H9 (cell line): ENCODE measurements around the gene GALNT15. TPM values are rescaled to one million over a fixed set of nuclear protein-coding genes. Genes with fewer than 3 reads are reported as not detected.

Experiments
- DNase-seq: peaks from one replicate; pipeline ENCODE4 v3.0.0-alpha.2; 2017
- H2AFZ ChIP-seq: one replicate; pipeline ENCODE4 v1.6.1; 2013; ENCODE audit warnings: mild to moderate bottlenecking, low read length, control low read depth, moderate library complexity
- H2AK5ac ChIP-seq: 2 replicates; pipeline ENCODE4 v1.6.1; 2013; ENCODE audit warnings: low read length, control low read depth, mixed read lengths; ENCODE audit not compliant: insufficient read length
- H2BK120ac ChIP-seq: one replicate; pipeline ENCODE4 v1.6.1; 2013; ENCODE audit warnings: low read depth, mild to moderate bottlenecking, low read length, control low read depth, inconsistent platforms; ENCODE audit not compliant: poor library complexity, severe bottlenecking
- H2BK12ac ChIP-seq: 2 replicates; pipeline ENCODE4 v1.6.1; 2013; ENCODE audit warnings: low read length, control low read depth, mixed read lengths, low read depth; ENCODE audit not compliant: insufficient read length
- H2BK15ac ChIP-seq: 2 replicates; pipeline ENCODE4 v1.6.1; 2013; ENCODE audit warnings: low read depth, low read length, control low read depth
- H2BK20ac ChIP-seq: one replicate; pipeline ENCODE4 v1.6.1; 2013; ENCODE audit warnings: low read depth, mild to moderate bottlenecking, low read length, control low read depth, inconsistent platforms; ENCODE audit not compliant: poor library complexity, severe bottlenecking
- H2BK5ac ChIP-seq: 2 replicates; pipeline ENCODE4 v1.6.1; 2013; ENCODE audit warnings: low read length, control low read depth, mixed read lengths; ENCODE audit not compliant: insufficient read length
- H3K14ac ChIP-seq: 2 replicates; pipeline ENCODE4 v1.6.1; 2013; ENCODE audit warnings: low read length, control low read depth; ENCODE audit not compliant: insufficient read depth
- H3K18ac ChIP-seq: 2 replicates; pipeline ENCODE4 v1.6.1; 2013; ENCODE audit warnings: low read depth, mild to moderate bottlenecking, mixed read lengths, low read length, control low read depth; ENCODE audit not compliant: insufficient read length
- H3K23ac ChIP-seq: 2 replicates; pipeline ENCODE4 v1.6.1; 2013; ENCODE audit warnings: low read length, control low read depth, mixed read lengths, low read depth; ENCODE audit not compliant: insufficient read length
- H3K23me2 ChIP-seq: 2 replicates; pipeline ENCODE4 v1.6.1; 2013; ENCODE audit warnings: low read depth, mild to moderate bottlenecking, mixed read lengths, low read length, control low read depth; ENCODE audit not compliant: insufficient read length, poor library complexity, severe bottlenecking
- H3K27ac ChIP-seq: 2 replicates; pipeline ENCODE4 v1.5.1; 2013; ENCODE audit warnings: low read length, control low read depth, mixed read lengths, low read depth; ENCODE audit not compliant: insufficient read length
- H3K27me3 ChIP-seq: 2 replicates; pipeline ENCODE4 v1.6.1; 2013; ENCODE audit warnings: low read length, control low read depth, inconsistent platforms; ENCODE audit not compliant: insufficient read depth
- H3K4ac ChIP-seq: 2 replicates; pipeline ENCODE4 v1.6.1; 2013; ENCODE audit warnings: low read depth, mild to moderate bottlenecking, control low read depth, inconsistent platforms, low read length, moderate library complexity
- H3K4me1 ChIP-seq: 2 replicates; pipeline ENCODE4 v1.6.1; 2013; ENCODE audit warnings: low read length, control low read depth, inconsistent platforms; ENCODE audit not compliant: insufficient read depth
- H3K4me2 ChIP-seq: 2 replicates; pipeline ENCODE4 v1.6.1; 2013; ENCODE audit warnings: low read length, control low read depth, mixed read lengths; ENCODE audit not compliant: insufficient read length, insufficient read depth
- H3K56ac ChIP-seq: 2 replicates; pipeline ENCODE4 v1.6.1; 2013; ENCODE audit warnings: low read depth, mild to moderate bottlenecking, mixed read lengths, low read length, control low read depth; ENCODE audit not compliant: insufficient read length
- H3K79me1 ChIP-seq: 2 replicates; pipeline ENCODE4 v1.6.1; 2013; ENCODE audit warnings: low read depth, mild to moderate bottlenecking, moderate library complexity, low read length, control low read depth, inconsistent platforms; ENCODE audit not compliant: insufficient read depth, poor library complexity, severe bottlenecking
- H3K79me2 ChIP-seq: 2 replicates; pipeline ENCODE4 v1.6.1; 2013; ENCODE audit warnings: low read length, control low read depth, inconsistent platforms; ENCODE audit not compliant: insufficient read depth
- H3K9ac ChIP-seq: 2 replicates; pipeline ENCODE4 v1.6.1; 2013; ENCODE audit warnings: low read length, control low read depth, mixed read lengths; ENCODE audit not compliant: insufficient read length; ENCODE audit errors: extremely low read depth
- H3K9me3 ChIP-seq: one replicate; pipeline ENCODE4 v1.6.1; 2013; ENCODE audit warnings: low read depth, low read length, inconsistent platforms; ENCODE audit not compliant: control insufficient read depth
- H3T11ph ChIP-seq: one replicate; pipeline ENCODE4 v1.6.1; 2013; ENCODE audit warnings: mild to moderate bottlenecking, low read length, control low read depth, inconsistent platforms
- H4K20me1 ChIP-seq: one replicate; pipeline ENCODE4 v1.6.1; 2013; ENCODE audit not compliant: control insufficient read depth, insufficient read length, insufficient read depth
- H4K5ac ChIP-seq: 2 replicates; pipeline ENCODE4 v1.6.1; 2013; ENCODE audit warnings: low read depth, mild to moderate bottlenecking, mixed read lengths, low read length, control low read depth; ENCODE audit not compliant: insufficient read length
- H4K8ac ChIP-seq: replicated peaks from 2 replicates; pipeline ENCODE4 v1.6.1; 2013; ENCODE audit warnings: low read length, control low read depth, mixed read lengths, low read depth; ENCODE audit not compliant: insufficient read length
- H4K91ac ChIP-seq: 2 replicates; pipeline ENCODE4 v1.6.1; 2013; ENCODE audit warnings: low read depth, mild to moderate bottlenecking, moderate library complexity, mixed read lengths, low read length, control low read depth; ENCODE audit not compliant: insufficient read length
- H3K27ac Mint-ChIP-seq, 3 experiments: 2 replicates in 2 of 3; 3 replicates in 1 of 3; pipeline ENCODE4 v1.8.0; 2020 to 2021; ENCODE audit warnings: mixed read lengths in 3 of 3, mild to moderate bottlenecking in 1 of 3, moderate library complexity in 1 of 3
- H3K27me3 Mint-ChIP-seq: 2 replicates; pipeline ENCODE4 v1.8.0; 2021; ENCODE audit warnings: low read depth, mild to moderate bottlenecking, moderate library complexity, mixed read lengths
- H3K36me3 Mint-ChIP-seq, 3 experiments: 2 replicates in 2 of 3; 3 replicates in 1 of 3; pipeline ENCODE4 v1.8.0; 2020 to 2021; ENCODE audit warnings: low read depth in 3 of 3, mixed read lengths in 3 of 3; ENCODE audit not compliant: insufficient read depth in 1 of 3
- H3K4me1 Mint-ChIP-seq, 2 experiments: 2 replicates each; pipeline ENCODE4 v1.8.0; 2020; ENCODE audit warnings: mixed read lengths in 2 of 2
- H3K4me3 Mint-ChIP-seq, 2 experiments: 2 replicates in 1 of 2; 3 replicates in 1 of 2; pipeline ENCODE4 v1.8.0; 2020 to 2021; ENCODE audit warnings: mild to moderate bottlenecking in 2 of 2, mixed read lengths in 2 of 2, moderate library complexity in 1 of 2
- H3K9me3 Mint-ChIP-seq, 2 experiments: 2 replicates in 1 of 2; 3 replicates in 1 of 2; pipeline ENCODE4 v1.8.0; 2020; ENCODE audit warnings: mild to moderate bottlenecking in 2 of 2, mixed read lengths in 2 of 2, moderate library complexity in 1 of 2
- WGBS: extraction: QIAGEN DNeasy Blood & Tissue Kit; methylation state at CpG from one replicate; pipeline ENCODE4 v1.1.7; 2013; ENCODE audit warnings: missing lambda C conversion rate, low lambda C conversion rate, mixed read lengths; ENCODE audit not compliant: insufficient read length; ENCODE audit errors: extremely low coverage; 5-methylcytosine and 5-hydroxymethylcytosine counted together
- total RNA-seq: library from RNA; stranded (reverse); gene quantifications from 2 replicates; pipeline ENCODE4 v1.2.1, GENCODE V29; 2021
- TF ChIP-seq, protein P1 (sequence below): fragments of 200-600 bp; sonication (generic); conservative IDR thresholded peaks from 3 replicates; pipeline ENCODE4 v1.8.0; 2021; ENCODE audit warnings: antibody characterized with exemption, mild to moderate bottlenecking

Gene GALNT15
- total RNA-seq, 1 experiment from 2014 or later: 0.04 TPM

- peaks cover 6 to 13% (median 12%) of the 10 kb centered on the region in 3 experiments for H3K36me3 Mint-ChIP-seq
- Histone ChIP-seq H2BK120ac (no peak overlapping the region), H3K56ac (no peak overlapping the region), H3K9ac (no peak overlapping the region), H2BK20ac (no peak overlapping the region), H3K9me3 (peaks cover 17% of the 10 kb centered on the region), H3K27me3 (no peaks in the 10 kb centered on the region), H3K18ac (no peak overlapping the region), H2BK5ac (no peak overlapping the region), H2BK12ac (no peak overlapping the region), H3K4me2 (no peak overlapping the region), H2AK5ac (no peak overlapping the region), H3K23me2 (no peaks in the 10 kb centered on the region), H3K27ac (no peak overlapping the region), H4K20me1 (no peaks in the 10 kb centered on the region), H3K79me2 (no peaks in the 10 kb centered on the region), H3K4me1 (no peaks in the 10 kb centered on the region), H3T11ph (no peak overlapping the region), H2AFZ (no peak overlapping the region), H3K4ac (no peak overlapping the region), H4K5ac (no peak overlapping the region), H3K23ac (no peak overlapping the region), H2BK15ac (no peak overlapping the region), H3K14ac (no peak overlapping the region), H3K79me1 (no peaks in the 10 kb centered on the region), H4K8ac (no peak overlapping the region), H4K91ac (no peak overlapping the region)
- DNase-seq: no peak
- H3K27me3 Mint-ChIP-seq: peaks cover 14% of the 10 kb centered on the region
- TF ChIP-seq, protein P1, sequence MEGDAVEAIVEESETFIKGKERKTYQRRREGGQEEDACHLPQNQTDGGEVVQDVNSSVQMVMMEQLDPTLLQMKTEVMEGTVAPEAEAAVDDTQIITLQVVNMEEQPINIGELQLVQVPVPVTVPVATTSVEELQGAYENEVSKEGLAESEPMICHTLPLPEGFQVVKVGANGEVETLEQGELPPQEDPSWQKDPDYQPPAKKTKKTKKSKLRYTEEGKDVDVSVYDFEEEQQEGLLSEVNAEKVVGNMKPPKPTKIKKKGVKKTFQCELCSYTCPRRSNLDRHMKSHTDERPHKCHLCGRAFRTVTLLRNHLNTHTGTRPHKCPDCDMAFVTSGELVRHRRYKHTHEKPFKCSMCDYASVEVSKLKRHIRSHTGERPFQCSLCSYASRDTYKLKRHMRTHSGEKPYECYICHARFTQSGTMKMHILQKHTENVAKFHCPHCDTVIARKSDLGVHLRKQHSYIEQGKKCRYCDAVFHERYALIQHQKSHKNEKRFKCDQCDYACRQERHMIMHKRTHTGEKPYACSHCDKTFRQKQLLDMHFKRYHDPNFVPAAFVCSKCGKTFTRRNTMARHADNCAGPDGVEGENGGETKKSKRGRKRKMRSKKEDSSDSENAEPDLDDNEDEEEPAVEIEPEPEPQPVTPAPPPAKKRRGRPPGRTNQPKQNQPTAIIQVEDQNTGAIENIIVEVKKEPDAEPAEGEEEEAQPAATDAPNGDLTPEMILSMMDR: no peak
- H3K4me3 Mint-ChIP-seq: no peak overlapping the region
- no peaks in the 10 kb centered on the region for H3K4me1 Mint-ChIP-seq
- no CpG with 5 or more reads among the region's 2 CpGs for WGBS
- H3K27ac Mint-ChIP-seq: no peak overlapping the region
- H3K9me3 Mint-ChIP-seq: peaks cover 35 to 39% of the 10 kb centered on the region in 2 experiments
Measured at GRCh38 chr3:16140894-16141285, 33.6 kb upstream of the GALNT15 start.
